H7 (cell line): ENCODE measurements around the gene DNAAF3. TPM values are rescaled to one million over a fixed set of nuclear protein-coding genes. Genes with fewer than 3 reads are reported as not detected.
"Not testable (repeated sequence)": the region's sequence is repeated elsewhere in the genome, so short reads cannot be mapped to it uniquely, and the experiment has no call there.

Source experiments
- DNase-seq: peaks from one replicate; pipeline ENCODE4 v3.0.0; 2012
- H3K27me3 ChIP-seq: 2 replicates; pipeline ENCODE4 v1.6.0; 2011; ENCODE audit warnings: mild to moderate bottlenecking, low read length; ENCODE audit not compliant: control insufficient read depth, insufficient read depth
- H3K36me3 ChIP-seq: replicated peaks from 2 replicates; pipeline ENCODE4 v1.5.1; 2011; ENCODE audit warnings: low read length; ENCODE audit not compliant: control insufficient read depth, insufficient read depth
- H3K4me3 ChIP-seq: 2 replicates; pipeline ENCODE4 v1.5.1; 2011; ENCODE audit warnings: low read depth, mild to moderate bottlenecking, control low read depth, low read length, moderate library complexity; ENCODE audit not compliant: insufficient read depth
- total RNA-seq: library from RNA; depleted of rRNA; stranded (reverse); fragments of >200 nt; shearing (Covaris generic); gene quantifications from 2 replicates; pipeline ENCODE4 v1.2.3, GENCODE V29; 2014

Gene DNAAF3
- total RNA-seq, 1 experiment from 2014 or later, result 2.2 TPM

DNA sequence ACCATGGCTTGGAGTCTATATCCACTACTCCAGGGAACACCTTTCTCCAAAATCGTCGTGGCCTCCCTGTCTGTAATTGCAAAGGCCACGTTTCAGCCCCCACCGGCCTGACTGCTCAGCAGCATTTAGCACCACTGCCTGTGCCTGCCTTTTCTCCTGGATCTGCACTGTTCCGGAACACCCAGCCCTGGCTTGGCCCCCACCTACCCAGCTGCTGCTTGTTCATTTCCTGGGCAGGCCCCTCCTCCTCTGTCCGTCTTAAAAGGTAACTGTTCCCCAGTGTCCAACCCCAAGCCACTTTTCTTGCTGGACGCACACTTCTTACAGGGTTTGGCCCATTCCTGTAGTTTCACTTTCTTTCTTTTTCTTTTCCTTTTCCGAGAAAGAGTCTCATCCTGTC lies 22.2 kb upstream of the DNAAF3 start:
- DNase-seq, result no peak
- H3K36me3 ChIP-seq, result no peaks in the 10 kb centered on the region
- H3K4me3 ChIP-seq, result no peak overlapping the region
- no peaks in the 10 kb centered on the region; the same call in 1 of the 2 replicates for H3K27me3 ChIP-seq

GRCh38 chr19:55186080-55186479 lies 19.7 kb upstream of the DNAAF3 start:
- H3K36me3 ChIP-seq, result no peaks in the 10 kb centered on the region
- no peak for DNase-seq
- no peak overlapping the region for H3K4me3 ChIP-seq
- H3K27me3 ChIP-seq, result peaks cover 12% of the 10 kb centered on the region

GRCh38 chr19:55181740-55182139 lies 15.3 kb upstream of the DNAAF3 start:
- H3K27me3 ChIP-seq, result peaks cover 39% of the 10 kb centered on the region
- H3K36me3 ChIP-seq, result no peaks in the 10 kb centered on the region
- DNase-seq, result no peak
- H3K4me3 ChIP-seq, result no peak overlapping the region

GRCh38 chr19:55179606-55180484 lies 13.4 kb upstream of the DNAAF3 start, which contains the start of gene SYT5:
Gene SYT5 (minus strand): TSS chr19:55180289. CDS start chr19:55179041, 1,248 bp downstream.
- DNase-seq, result peak; percentile 96
- H3K27me3 ChIP-seq, result peaks cover 52% of the 10 kb centered on the region

DNA sequence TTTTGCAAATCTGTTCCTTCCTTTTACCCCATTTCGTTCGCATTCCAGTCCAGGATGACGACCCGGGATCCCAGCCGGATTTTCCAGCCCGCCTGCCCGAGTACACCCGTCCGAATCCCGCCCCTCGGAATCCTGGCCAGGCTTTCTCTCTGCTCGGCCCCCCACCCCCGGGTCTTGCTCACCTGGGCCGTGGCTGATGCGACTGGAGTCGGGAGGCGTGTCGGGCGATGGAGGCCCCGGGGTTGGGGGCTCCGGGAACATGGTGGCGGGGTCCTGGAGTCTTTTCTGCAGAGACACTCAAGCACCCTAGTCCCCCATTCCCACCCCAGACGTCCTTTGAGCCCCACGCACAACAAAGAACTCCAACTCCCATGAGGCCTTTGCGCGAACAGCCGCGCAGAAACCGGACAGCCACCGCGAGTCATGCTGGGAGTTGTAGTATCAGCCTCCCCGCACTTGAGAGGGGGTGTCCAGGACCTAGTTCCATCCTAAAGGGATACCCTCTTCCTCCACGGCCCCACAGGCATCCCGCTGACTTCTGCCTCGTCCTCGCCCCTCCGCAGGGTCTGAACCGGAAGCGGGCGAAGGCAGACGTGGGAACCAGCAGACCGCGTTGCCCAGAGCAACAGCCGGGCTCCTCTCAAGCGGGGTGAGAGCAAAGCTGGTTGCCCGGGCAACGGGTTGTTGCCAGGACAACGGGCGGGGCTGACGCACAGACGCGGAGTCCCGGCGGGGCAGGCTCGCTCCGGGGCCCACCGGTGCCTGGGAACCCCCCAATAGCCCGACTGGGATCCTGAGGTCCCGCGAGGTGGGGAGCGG lies 12.6 kb upstream of the DNAAF3 start:
- H3K36me3 ChIP-seq, result no peaks in the 10 kb centered on the region
- H3K4me3 ChIP-seq, result peak overlapping the region; percentile 44
- DNase-seq, result peak; percentile 97
- peaks cover 59% of the 10 kb centered on the region for H3K27me3 ChIP-seq

More at GRCh38 chr19:55179606-55180484, 13.4 kb upstream of the DNAAF3 start, which contains the start of gene SYT5:
- H3K4me3 ChIP-seq, result peak within 1 kb of the TSS; percentile 44
- H3K36me3 ChIP-seq, result no peaks in the 10 kb centered on the region

- Histone ChIP-seq H3K27me3 (peaks cover 72% of the 10 kb centered on the region), H3K36me3 (no peaks in the 10 kb centered on the region), H3K4me3 (no peak overlapping the region)
- no peak for DNase-seq
Measured at GRCh38 chr19:55176076-55176475, 9.7 kb upstream of the DNAAF3 start.

DNA sequence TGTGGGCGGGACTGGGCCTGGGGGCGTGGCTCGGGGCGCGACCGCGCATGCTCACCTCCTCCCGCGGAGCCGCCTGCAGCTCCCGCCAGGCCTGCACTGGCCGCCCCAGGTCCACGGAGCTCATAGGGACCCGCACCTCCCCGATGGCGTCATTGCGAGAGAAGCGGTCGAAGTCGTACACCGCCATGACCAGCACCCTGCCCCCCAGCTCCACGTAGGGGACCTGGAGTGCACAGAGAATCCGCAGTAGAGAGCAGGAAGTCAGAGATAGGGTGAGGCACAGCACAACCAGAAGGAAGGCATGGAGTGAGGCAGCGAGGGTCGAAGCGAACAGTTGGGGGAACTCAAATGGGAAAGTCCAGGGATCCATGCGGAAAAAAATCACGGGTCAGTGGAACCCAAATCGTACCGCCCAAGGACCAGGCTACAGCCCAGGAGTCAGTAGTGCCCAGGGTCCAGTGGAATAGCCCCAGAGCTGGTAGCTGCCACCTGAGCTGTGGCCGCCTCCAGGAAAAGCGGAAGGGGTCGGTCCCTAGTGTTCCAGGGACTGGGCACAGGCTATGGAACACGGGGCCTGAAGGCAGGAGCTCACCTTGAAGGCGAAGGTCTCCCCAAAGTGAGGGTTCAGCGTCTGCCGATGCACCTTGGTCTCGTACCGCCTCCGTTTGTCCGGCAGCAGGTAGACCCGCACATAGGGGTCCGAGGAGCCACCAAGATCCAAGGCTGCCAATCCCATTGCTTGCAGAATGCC lies 8.9 kb upstream of the DNAAF3 start:
- Histone ChIP-seq H3K27me3 (peaks cover 71% of the 10 kb centered on the region), H3K36me3 (no peaks in the 10 kb centered on the region), H3K4me3 (peak overlapping the region; percentile 19; the same call in 1 of the 2 replicates)
- DNase-seq, result peak; percentile 86

DNA sequence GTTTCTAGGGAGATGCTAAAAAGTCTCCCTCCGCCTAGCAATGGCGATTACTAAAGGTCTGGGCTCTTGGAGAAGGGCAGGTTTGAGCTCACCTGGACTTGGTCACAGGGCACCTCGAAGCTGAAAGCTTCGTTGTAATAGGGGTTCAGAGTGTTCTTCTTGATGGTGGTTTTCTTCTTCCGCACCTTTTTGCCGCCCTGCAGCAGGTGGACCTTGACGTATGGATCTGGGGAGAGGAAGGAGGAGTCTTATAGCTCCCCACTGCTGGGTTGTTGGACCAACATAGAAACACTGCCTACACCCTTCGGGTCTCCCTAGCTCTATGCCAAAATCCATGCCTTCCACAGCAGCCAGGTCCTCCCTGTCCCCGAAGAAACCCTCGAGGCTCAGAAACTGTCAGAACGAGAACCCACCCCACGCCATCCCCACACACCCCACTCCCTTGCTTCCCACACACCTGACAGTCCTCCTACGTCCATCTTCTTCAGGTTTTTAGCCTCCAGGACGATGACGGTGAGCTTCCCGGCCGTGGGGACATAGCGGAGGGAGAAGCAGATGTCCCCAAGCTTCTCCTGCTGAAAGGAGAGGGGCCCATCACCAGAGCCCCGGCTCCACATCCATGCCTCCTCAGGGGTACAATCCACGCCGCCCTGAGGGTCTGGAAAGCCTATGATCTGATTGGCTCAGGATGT lies 8.2 kb upstream of the DNAAF3 start:
- Histone ChIP-seq H3K27me3 (peaks cover 70% of the 10 kb centered on the region), H3K36me3 (no peaks in the 10 kb centered on the region), H3K4me3 (peak overlapping the region; percentile 6; the same call in 1 of the 2 replicates)
- no peak for DNase-seq

DNA sequence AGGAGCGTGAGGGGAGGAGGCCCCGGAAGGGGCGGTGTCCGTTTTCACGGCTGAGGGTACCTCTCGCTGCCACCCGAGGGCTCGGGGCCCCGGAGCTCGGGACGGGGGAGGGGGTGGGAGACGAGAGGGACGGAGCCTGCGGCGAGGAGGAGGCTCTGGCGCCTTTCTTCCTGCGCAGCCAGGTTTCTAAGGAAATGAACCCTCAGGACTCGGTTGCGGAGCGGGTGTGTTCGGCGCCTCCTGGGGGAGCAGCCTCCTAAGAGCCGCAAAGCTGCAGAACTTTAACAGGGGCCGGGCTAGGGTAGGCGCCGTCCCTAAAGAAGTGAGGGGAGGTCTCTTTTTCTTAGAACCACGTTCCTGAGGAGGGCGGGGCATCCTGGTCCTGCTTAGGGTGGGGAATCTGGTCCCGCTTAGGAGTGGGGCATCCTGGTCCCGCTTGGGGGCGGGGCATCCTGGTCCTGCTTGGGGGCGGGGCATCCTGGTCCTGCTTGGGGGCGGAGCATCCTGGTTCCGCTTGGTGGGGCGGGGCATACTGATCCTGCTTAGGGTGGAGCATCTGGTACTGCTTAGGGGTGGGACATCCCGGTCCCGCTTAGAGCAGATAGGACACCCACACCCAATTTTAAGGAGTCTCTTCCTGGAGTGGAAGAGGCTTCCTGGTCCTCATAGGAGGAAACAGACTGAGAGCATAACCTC lies 7.4 kb upstream of the DNAAF3 start:
- H3K27me3 ChIP-seq, result peaks cover 68% of the 10 kb centered on the region
- H3K36me3 ChIP-seq, result no peaks in the 10 kb centered on the region
- DNase-seq, result peak; percentile 95
- H3K4me3 ChIP-seq, result peak overlapping the region; percentile 63

DNA sequence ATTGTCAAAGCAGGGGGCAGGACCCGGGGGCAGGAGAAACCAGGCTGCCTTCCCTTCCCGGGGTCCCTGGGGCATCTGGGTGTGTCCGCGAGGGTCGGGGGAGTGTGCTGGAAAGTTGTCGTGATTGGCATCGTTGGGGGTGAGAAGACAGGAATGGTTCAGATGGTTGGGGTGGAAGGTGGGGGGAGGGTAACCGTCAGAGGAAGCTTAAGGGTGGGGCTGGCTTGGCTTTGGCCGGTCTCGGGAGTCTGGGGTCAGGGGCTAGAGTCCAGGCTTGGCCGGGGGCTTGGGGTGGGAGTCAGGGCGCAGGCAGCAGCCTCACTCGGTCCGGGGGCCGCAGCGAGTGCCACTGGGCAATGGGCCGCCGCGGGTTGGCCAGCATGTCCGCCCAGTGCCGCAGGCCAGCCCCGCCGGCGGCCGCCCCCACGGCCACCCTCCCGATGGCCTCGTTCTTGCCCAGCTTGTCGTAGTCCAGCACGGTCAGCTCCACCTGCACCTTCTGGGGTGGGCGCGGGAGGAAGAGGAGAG lies 6.8 kb upstream of the DNAAF3 start:
- no peaks in the 10 kb centered on the region for H3K36me3 ChIP-seq
- DNase-seq, result no peak
- H3K27me3 ChIP-seq, result peaks cover 68% of the 10 kb centered on the region
- peak overlapping the region; percentile 63 for H3K4me3 ChIP-seq

- DNase-seq, result peak; percentile 66
- H3K4me3 ChIP-seq, result peak overlapping the region; percentile 63; the same call in 1 of the 2 replicates
- no peaks in the 10 kb centered on the region for H3K36me3 ChIP-seq
- peaks cover 66% of the 10 kb centered on the region for H3K27me3 ChIP-seq
Measured at GRCh38 chr19:55172741-55173140, 6.3 kb upstream of the DNAAF3 start.

DNA sequence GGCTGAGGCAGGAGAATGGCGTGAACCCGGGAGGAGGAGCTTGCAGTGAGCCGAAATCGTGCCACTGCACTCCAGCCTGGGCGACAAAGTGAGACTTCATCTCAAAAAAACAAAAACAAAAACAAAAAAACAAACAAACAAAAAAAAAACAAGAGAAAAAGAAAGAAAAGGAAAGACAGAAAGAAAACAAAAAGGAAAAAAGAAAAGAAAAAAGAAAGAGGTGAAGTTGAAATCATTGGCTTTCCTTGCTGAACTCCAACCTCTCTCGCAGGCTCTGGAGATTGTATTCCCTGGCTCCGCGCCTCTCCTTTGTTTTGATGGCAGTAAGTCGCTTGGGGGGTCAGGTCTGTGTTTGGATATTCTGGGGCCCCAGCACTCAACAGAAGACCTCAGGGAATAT lies 5.9 kb upstream of the DNAAF3 start:
- not testable (repeated sequence) for H3K4me3 ChIP-seq, H3K36me3 ChIP-seq
- H3K27me3 ChIP-seq, result peaks cover 67% of the 10 kb centered on the region
- DNase-seq, result peak; percentile 28

- Histone ChIP-seq H3K36me3 (no peaks in the 10 kb centered on the region), H3K27me3 (peaks cover 61% of the 10 kb centered on the region), H3K4me3 (no peak overlapping the region)
- DNase-seq, result no peak
Measured at GRCh38 chr19:55171440-55171839, 5.0 kb upstream of the DNAAF3 start.
